HG03064 (cell line): Measurements from ENCODE around the gene C3orf70.
"Not testable (repeated sequence)": the region's sequence is repeated elsewhere in the genome, so short reads cannot be mapped to it uniquely, and the experiment has no call there.

ENCODE experiments used
- ATAC-seq: cut with Tn5 transposase; IDR thresholded peaks from one replicate; pipeline ENCODE4 v1.9.1; 2021; ENCODE audit warnings: low read depth; ENCODE audit not compliant: unreplicated experiment

C3orf70 gene

GRCh38 chr3:185151101-185151963, 1.5 kb downstream of the C3orf70 start:
- ATAC-seq = no peak

GRCh38 chr3:185150561-185150960, 2.3 kb downstream of the C3orf70 start:
- ATAC-seq = no peak

GRCh38 chr3:185149591-185149990, 3.3 kb downstream of the C3orf70 start:
- ATAC-seq = no peak

GRCh38 chr3:185145511-185145910, 7.3 kb downstream of the C3orf70 start:
- ATAC-seq = no peak

GRCh38 chr3:185144784-185145183, 8.1 kb downstream of the C3orf70 start:
- no peak for ATAC-seq

DNA sequence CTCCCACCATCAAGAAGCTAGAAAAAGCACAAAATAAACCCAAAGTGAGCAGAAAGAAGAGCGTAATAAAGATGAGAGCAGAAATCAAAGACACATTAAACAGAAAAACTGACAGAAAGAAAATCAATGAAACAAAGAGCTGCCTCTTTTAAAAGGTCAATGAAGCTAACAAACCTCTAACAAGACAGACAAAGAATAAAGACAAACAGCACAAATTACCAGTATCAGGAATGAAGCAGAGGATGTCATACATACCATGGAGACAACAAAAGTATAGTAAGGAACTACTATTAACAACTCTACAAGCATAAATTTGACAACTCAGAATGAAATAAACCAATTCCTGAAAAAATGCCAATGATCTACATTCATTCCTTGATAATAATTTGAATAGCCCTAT, 15.0 kb downstream of the C3orf70 start:
- no peak for ATAC-seq

DNA sequence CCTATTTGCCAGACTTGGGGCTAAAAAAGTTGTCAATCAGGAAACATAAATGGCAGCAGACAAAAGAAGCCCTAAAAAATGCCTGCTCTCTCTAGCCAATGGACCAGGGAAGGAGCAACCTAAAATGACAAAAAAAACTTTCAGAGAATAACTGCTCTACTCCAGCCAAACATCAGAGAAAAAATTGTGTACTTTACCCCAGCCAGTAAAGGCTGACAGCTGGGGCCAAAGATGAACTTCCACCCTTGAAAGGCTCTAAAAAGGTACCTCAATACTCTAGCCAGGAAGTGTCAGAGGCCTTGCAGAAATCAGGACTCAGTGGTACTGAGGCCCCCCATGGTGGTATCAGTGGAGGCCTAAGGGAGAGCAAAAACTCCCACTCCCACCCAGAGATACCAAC, 18.4 kb downstream of the C3orf70 start:
- ATAC-seq = no peak

DNA sequence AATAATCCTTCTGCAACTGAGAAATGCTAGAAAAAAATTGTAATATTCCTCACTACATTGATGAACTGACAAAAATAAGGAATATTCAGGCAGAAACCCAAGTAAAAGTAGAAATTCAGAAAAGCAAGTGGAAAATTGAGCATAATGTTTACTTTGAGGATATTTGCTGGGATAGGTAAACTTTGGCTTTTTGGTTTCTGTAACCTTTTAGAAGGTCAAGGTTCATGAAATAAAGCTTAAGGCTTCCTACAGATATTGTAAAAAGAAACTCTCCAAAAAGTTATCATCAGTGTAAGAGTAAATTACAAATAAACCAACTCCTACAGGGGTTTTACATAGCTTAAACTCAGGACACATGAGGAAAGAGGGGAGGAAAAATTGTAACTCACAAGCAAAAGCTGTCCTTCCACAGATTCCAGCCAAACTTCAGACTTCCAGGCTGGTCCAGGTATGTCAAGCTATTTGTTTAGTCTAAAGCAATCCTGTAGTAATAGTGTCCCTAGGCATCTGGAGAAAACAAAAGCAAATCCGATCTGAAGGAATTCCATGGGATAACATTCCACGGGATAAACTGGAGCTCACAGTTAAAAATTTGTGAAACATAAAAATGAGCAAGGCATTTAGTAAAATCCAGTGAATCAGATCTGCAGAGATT, 21.1 kb downstream of the C3orf70 start:
- ATAC-seq = no peak

DNA sequence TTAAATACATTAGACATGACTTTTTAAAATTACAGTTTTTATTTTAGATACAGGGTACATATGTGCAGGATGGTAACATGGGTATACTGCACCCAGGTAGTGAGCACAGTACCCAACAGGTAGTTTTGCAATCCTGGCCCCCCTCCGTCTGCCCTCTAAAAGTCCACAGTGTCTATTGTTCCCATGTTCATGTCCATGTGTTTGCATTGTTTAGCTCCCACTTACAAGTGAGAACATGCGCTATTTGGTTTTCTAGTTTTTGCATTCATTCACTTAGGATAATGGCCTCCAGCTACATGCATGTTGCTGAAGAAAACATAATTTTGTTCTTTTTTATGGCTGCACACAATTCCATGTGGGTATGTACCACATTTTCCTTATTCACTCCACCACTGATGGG, 23.8 kb downstream of the C3orf70 start:
- no peak for ATAC-seq

- ATAC-seq = no peak
These were observed 26.7 kb downstream of the C3orf70 start for GRCh38 chr3:185126201-185126600.

GRCh38 chr3:185120126-185120525, 32.7 kb downstream of the C3orf70 start:
- ATAC-seq = no peak

GRCh38 chr3:185115371-185115770, 37.5 kb downstream of the C3orf70 start:
- ATAC-seq = no peak

DNA sequence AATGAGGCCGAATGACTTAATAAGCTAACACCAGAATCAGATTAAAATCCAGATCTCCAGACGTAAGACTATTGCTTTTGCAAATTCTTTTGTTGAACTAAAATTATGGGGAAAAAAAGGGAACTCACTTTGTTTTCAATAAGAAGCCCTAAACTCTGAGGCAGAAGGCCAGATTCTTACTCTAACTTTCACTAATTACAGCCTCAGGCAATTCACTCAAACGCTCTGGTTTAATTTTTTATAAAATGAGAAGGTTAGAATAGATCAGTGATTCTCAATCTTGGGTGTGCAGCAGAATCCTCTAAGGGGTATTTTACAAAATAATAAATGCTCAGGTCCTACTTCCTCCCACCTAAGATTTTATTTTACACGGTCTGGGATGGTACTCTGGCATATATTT, 38.1 kb downstream of the C3orf70 start:
- ATAC-seq = no peak

- ATAC-seq = no peak
These were observed 40.7 kb downstream of the C3orf70 start for GRCh38 chr3:185112186-185112585.

- not testable (repeated sequence) for ATAC-seq
These were observed 43.8 kb downstream of the C3orf70 start for GRCh38 chr3:185109012-185109411.

DNA sequence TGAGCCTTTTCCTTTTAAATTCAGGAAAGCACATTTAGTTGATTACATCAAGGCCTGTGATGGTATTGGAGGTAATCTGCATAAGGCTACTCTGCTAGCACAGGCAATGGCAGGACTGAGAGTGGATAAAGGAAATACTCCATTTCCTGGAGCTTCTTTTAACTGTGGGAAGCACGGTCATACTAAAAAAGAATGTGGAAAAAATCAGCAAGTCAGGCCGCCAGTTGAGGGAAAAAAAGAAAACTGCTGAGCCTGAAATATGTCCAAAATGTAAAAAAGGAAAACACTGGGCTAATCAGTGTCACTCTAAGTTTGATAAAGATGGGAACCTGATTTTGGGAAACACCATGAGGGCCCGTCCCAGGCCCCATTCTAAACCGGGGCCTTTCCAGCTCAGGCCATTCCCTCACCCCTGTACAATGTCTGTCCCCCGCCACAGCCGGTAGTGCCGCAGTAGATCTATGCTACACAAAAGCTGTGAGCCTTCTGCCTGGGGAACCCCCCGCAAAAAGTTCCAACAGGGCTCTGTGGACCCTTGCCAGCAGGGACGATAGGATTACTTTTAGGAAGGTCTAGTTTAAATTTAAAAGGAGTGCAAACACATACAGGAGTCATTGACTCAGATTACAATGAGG, 46.5 kb downstream of the C3orf70 start:
- not testable (repeated sequence) for ATAC-seq

DNA sequence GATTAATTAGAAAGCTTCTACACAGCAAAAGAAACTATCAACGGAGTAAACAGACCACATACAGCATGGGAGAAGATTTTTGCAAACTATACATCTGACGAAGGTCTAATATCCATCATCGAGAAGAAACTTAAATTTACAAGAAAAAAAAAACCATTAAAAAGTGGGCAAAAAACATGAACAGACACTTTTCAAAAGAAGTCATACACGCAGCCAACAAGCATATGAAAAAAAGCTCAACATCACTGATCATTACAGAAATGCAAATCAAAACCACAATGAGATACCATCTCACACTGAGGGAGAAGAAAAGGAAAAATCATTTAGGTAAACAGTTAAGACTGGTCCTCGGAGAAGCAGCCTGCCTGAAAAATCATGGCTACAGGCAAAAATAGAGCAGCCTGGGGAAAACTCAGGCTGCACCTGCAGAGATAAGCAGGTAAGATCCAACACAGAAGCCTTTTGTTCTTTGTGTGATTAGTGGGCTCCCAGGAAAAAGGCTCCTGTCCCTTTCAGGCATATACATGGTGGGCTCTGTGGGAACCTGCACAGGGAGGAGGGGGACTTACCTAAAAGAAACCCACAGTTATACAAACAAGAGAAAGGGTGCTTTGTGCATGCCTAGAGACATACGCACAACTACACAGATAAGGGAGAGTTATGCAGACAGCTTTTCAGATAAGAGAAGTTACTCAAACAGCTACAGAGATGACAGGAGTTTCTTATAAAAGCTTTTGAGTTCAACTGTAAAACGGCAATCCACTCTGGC, 49.3 kb downstream of the C3orf70 start:
- ATAC-seq = no peak

DNA sequence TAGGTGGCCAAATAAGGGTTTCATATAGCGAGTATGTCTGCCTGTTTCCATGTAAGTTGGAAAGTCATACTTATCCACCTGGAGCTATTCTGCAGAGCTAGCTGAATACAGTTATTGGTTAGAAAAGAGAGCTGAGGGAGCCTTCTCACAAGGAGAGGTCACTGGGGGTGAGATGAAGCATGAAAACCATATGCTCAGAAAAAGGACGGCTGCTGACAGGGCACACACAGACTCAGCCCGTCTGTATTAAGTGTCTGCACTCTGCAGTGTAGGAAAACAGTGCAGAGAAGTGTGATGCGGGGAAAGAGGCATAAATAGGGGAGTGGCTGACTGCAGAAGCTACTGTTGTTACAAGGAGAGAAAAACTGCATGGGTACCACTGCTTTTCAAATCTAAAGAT, 58.2 kb downstream of the C3orf70 start:
- no peak for ATAC-seq

DNA sequence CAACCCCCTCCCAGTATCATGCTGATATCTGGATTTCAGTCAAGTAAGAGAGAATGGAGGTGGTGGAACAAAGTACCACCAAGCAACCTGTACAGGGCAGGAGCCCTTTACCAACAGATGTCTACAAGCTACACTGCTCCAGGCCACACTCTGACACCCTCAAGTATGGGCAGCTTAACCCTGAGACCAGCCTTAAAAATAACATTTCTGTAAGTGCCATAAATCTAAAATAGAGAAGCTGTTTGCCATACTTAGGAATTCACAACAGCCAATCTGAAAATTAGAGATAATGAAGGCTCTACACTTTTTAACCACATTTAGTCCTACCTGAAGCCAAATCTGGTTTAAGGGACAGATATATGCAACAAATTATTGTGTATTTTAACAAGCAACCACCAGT, 59.7 kb downstream of the C3orf70 start:
- no peak for ATAC-seq

DNA sequence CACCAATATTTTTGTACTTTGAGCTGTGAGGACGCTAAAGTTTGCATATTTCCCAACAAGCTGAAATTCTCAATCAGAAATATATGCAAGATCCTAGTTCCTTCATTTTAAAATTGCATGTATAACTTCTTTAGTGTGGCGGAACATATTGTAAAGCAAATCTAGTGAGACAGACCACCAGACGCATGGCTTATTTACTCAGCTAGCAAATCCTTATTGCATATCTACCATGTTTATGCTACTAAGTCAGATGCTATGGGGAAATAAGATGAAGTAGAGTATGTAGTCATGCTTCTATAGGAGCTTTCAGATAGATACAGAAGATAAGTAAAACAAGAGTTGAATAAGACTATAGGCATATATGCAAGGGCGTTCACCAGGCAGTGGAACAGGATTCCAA, 62.0 kb downstream of the C3orf70 start:
- ATAC-seq = no peak

DNA sequence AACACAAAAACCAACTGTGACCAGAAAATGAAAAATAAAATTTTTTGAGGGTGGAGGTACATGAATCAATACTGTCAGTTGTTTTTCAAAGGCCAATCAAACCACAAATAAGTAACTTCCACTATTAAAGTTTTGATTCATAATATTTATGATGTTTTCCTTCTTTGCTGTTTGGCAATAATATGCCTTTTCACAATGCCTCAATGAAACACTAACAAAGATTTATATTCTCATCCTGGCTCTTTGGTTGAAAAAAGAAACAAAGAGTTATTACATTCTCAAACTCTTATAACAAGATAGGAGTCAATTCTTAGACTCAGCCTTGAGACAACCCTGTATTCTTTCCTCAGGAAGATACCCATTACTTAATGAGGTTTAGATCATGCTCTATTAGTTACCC, 63.1 kb downstream of the C3orf70 start:
- ATAC-seq = no peak
